ENCODE results near the gene SLC25A22. TPM values are rescaled to one million over a fixed set of nuclear protein-coding genes. Genes with fewer than 3 reads are reported as not detected.

Gene SLC25A22
- total RNA-seq, 1 donor from 2014 or later: 17.8 TPM

DNA sequence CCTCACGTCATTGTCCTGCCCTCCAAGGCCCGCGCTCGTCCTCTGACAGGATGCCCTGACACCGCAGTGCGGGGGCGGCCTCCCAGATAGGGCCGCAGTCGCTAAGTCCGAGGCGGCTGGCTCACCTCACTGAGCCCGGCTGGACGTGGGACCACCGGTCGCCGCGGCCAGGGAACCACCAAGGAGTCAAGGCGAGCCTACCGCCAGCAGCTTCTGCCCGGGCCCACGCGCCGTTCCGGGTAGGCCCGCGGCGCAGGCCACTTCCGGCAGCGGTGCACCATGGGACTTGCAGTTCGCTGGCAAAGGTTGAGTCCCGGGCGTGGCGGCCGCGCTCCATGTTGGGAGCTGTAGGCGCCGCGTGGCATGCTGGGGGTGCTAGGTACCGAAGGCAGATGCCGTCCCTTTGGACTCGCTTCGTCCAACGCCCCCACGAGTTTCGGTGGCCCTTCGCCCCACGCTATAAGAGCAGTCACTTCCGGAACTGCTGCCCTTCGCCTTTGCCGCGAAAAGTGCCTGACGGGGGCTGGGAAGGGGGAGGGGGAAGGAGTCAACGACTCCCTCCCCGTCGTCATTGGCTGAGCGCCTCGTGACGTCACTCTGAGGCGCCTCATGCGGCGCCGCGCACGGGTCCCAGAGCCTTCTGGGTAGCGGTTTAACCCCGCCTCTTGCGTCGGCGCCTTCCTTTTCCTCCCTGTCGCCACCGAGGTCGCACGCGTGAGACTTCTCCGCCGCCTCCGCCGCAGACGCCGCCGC, 11.4 kb upstream of the SLC25A22 start, which contains the start of gene RPLP2:
RPLP2 (plus strand) TSS at position 681 of the 753 bp plus-strand sequence. CDS start 268 bp downstream, outside the sequence.
- peak within 1 kb of the TSS; percentile 95 for H3K27ac Mint-ChIP-seq (ENCODE audit: unreplicated experiment)
- no peaks in the 10 kb centered on the region for H3K9me3 Mint-ChIP-seq (ENCODE audit: unreplicated experiment)
- peak; percentile 96 for DNase-seq (ENCODE audit: low spot score)
- TF ChIP-seq, protein P1, sequence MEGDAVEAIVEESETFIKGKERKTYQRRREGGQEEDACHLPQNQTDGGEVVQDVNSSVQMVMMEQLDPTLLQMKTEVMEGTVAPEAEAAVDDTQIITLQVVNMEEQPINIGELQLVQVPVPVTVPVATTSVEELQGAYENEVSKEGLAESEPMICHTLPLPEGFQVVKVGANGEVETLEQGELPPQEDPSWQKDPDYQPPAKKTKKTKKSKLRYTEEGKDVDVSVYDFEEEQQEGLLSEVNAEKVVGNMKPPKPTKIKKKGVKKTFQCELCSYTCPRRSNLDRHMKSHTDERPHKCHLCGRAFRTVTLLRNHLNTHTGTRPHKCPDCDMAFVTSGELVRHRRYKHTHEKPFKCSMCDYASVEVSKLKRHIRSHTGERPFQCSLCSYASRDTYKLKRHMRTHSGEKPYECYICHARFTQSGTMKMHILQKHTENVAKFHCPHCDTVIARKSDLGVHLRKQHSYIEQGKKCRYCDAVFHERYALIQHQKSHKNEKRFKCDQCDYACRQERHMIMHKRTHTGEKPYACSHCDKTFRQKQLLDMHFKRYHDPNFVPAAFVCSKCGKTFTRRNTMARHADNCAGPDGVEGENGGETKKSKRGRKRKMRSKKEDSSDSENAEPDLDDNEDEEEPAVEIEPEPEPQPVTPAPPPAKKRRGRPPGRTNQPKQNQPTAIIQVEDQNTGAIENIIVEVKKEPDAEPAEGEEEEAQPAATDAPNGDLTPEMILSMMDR (IDR thresholded peaks at IDR 0.05; ENCODE audit: unreplicated experiment): no peak
- peak within 1 kb of the TSS; percentile 94 for H3K4me3 Mint-ChIP-seq (ENCODE audit: unreplicated experiment)
- peaks cover 14% of the 10 kb centered on the region for H3K36me3 Mint-ChIP-seq (ENCODE audit: low read depth, unreplicated experiment)
- peaks cover 15% of the 10 kb centered on the region for H3K27me3 Mint-ChIP-seq (ENCODE audit: unreplicated experiment)
- H3K4me1 Mint-ChIP-seq (ENCODE audit: unreplicated experiment): peaks cover 17% of the 10 kb centered on the region

DNA sequence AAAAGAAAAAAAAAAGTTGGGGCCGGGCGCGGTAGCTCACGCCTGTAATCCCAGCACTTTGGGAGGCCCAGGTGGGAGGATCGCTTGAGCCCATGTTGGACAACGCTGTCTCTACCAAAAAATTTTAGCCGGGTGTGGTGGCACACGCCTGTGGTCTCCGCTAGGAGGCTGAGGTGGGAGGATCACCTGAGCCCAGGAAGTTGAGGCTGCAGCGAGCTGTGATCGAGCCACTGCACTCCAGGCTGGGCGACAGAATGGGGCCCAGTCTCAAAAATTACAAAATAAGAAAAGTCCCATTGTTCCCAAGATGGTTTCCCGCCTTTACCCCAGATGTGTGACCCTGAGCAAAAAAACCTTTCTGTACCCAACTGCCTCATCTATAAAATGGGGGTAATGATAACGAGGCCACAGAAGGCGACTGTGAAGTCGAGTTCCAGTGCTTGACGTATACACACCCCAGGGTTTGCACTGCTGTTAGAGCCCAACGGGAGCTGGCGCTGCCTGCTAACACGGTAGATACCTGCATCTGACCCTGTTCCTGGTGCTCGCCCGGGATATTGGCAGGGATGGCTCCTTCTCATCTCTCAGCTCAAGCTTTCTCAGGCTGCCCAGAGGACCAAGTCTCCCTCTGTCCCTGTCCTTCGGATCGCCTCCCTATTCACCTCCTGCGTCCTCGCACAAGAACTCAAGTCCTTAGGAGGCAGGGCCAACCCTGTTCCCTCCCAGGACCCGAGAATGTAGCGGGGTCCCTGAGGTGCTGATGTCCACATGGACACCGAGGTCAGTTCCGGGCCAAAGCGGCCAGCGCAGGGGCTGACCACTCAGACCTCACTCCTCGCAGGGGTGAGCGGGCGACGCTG, 10.6 kb upstream of the SLC25A22 start:
- Mint-ChIP-seq H3K9me3 (ENCODE audit: unreplicated experiment) (no peaks in the 10 kb centered on the region), H3K27me3 (ENCODE audit: unreplicated experiment) (peaks cover 17% of the 10 kb centered on the region), H3K4me1 (ENCODE audit: unreplicated experiment) (peaks cover 17% of the 10 kb centered on the region), H3K4me3 (ENCODE audit: unreplicated experiment) (peak overlapping the region; percentile 94), H3K36me3 (ENCODE audit: low read depth, unreplicated experiment) (peaks cover 14% of the 10 kb centered on the region), H3K27ac (ENCODE audit: unreplicated experiment) (peak overlapping the region; percentile 92)
- no peak for DNase-seq (ENCODE audit: low spot score)
- TF ChIP-seq, protein P1 (IDR thresholded peaks at IDR 0.05; ENCODE audit: unreplicated experiment): no peak

DNA sequence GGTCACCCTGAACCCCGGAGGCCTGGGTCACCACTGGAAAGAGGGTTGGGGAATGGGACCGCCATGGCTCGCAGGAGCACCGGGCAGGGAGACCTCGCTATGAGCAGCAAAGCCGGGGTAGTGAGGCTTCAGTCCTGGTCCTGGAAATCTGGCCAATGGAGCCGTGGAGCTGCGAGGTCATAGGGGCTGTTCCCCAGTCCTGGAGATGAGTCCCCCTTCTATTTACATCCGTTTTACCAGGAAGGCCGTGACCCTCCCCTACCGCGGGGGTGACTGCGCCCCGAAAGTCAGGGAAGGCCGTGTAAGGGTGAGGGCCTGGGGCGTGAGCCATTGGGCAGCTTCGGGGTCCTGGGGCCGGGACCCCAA, 6.5 kb upstream of the SLC25A22 start:
- Mint-ChIP-seq H3K4me1 (ENCODE audit: unreplicated experiment) (peaks cover 3% of the 10 kb centered on the region), H3K27ac (ENCODE audit: unreplicated experiment) (no peak overlapping the region), H3K9me3 (ENCODE audit: unreplicated experiment) (no peaks in the 10 kb centered on the region), H3K27me3 (ENCODE audit: unreplicated experiment) (peaks cover 9% of the 10 kb centered on the region), H3K4me3 (ENCODE audit: unreplicated experiment) (peak overlapping the region; percentile 67), H3K36me3 (ENCODE audit: low read depth, unreplicated experiment) (no peaks in the 10 kb centered on the region)
- TF ChIP-seq, protein P1 (IDR thresholded peaks at IDR 0.05; ENCODE audit: unreplicated experiment): no peak
- no peak for DNase-seq (ENCODE audit: low spot score)

DNA sequence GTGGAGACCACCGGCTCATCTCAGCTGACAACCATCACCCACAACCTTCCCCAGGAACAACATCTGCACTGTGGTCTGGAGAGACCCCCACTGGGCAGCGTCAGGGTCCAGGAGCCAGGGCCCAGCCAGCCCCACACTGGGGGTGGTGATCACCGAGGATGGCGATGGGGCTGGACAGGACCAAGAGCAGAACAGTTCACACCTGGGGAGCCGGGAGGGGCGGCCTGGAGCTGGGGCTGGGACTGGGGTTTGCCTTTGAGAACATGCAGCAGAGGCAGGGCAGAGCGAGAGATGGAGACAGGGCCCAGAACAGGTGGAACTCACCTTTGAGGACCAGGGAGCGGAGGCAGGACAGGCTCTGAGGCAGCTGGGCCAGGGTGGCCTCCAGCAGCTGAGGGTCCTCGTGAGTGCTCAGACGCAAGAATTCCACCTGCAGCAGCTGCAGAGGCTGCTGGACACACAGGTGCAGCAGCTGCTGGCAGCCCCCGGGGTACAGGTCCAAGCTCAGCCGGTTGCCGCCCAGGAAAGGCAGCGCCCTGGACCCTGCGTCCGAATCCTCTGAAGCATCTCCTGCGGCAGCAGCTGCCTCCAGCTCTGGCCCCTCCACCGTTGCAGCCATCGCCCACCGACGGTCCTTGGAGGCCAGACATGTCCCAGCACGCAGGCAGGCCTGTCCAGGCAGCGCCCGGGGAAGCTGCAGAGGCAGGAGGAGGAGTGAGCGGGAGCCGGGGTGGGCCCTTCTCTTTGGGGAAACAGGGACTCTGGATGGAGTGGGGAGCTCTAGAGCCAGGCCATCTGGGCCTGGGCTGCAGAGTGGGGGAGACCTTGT, 5.9 kb upstream of the SLC25A22 start:
- DNase-seq (ENCODE audit: low spot score): no peak
- Mint-ChIP-seq H3K9me3 (ENCODE audit: unreplicated experiment) (no peaks in the 10 kb centered on the region), H3K4me1 (ENCODE audit: unreplicated experiment) (peaks cover 3% of the 10 kb centered on the region), H3K36me3 (ENCODE audit: low read depth, unreplicated experiment) (no peaks in the 10 kb centered on the region), H3K27me3 (ENCODE audit: unreplicated experiment) (peaks cover 9% of the 10 kb centered on the region), H3K27ac (ENCODE audit: unreplicated experiment) (no peak overlapping the region), H3K4me3 (ENCODE audit: unreplicated experiment) (peak overlapping the region; percentile 67)
- TF ChIP-seq, protein P1 (IDR thresholded peaks at IDR 0.05; ENCODE audit: unreplicated experiment): no peak
